ENCODE results near the gene PDE4C. TPM values are rescaled to one million over a fixed set of nuclear protein-coding genes. Genes with fewer than 3 reads are reported as not detected.
"Not testable (repeated sequence)": the region's sequence is repeated elsewhere in the genome, so short reads cannot be mapped to it uniquely, and the experiment has no call there.

The PDE4C gene
- total RNA-seq, 2 donors from 2014 or later, result 0.27 to 1.6 TPM

DNA sequence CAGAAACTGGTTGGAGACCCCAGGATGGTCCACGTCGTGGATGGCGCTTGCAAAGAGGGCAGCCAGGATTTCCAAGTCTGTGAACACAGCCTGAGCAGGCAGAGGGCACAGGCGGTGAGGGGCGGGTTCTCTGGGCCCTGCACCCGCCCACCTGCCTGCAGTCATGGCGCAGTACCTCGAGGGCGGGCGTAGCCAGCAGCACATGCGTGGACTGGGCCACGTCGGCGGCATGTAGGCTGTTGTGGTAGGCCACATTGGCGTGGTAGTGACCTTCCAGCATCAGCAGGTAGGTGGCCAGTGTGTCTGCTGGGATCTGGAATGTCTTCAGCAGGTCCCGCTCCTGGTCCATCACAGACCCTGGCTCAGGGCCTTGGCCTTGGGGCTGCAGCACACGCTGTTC is 8.1 kb downstream of the PDE4C start:
- WGBS, result 86% methylated on average over 17 of the region's 17 CpGs
- H3K9me3 ChIP-seq, result no peaks in the 10 kb centered on the region
- TF ChIP-seq POLR2AphosphoS5 (IDR thresholded peaks at IDR 0.05), result no peak
- TF ChIP-seq, protein P1, sequence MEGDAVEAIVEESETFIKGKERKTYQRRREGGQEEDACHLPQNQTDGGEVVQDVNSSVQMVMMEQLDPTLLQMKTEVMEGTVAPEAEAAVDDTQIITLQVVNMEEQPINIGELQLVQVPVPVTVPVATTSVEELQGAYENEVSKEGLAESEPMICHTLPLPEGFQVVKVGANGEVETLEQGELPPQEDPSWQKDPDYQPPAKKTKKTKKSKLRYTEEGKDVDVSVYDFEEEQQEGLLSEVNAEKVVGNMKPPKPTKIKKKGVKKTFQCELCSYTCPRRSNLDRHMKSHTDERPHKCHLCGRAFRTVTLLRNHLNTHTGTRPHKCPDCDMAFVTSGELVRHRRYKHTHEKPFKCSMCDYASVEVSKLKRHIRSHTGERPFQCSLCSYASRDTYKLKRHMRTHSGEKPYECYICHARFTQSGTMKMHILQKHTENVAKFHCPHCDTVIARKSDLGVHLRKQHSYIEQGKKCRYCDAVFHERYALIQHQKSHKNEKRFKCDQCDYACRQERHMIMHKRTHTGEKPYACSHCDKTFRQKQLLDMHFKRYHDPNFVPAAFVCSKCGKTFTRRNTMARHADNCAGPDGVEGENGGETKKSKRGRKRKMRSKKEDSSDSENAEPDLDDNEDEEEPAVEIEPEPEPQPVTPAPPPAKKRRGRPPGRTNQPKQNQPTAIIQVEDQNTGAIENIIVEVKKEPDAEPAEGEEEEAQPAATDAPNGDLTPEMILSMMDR (IDR thresholded peaks at IDR 0.05), result no peak
- no peak for TF ChIP-seq POLR2A (IDR thresholded peaks at IDR 0.05)
- no peak for DNase-seq (ENCODE audit: low spot score)
- no peaks in the 10 kb centered on the region for H3K36me3 ChIP-seq
- intact Hi-C loops (cut with DNase I), result no loop called here
- no peak overlapping the region for H3K27ac ChIP-seq
- no peaks in the 10 kb centered on the region for H3K4me1 ChIP-seq (replicated peaks)
- H3K4me3 ChIP-seq, result no peak overlapping the region
- H3K27me3 ChIP-seq (replicated peaks; ENCODE audit: insufficient read depth), result no peaks in the 10 kb centered on the region

DNA sequence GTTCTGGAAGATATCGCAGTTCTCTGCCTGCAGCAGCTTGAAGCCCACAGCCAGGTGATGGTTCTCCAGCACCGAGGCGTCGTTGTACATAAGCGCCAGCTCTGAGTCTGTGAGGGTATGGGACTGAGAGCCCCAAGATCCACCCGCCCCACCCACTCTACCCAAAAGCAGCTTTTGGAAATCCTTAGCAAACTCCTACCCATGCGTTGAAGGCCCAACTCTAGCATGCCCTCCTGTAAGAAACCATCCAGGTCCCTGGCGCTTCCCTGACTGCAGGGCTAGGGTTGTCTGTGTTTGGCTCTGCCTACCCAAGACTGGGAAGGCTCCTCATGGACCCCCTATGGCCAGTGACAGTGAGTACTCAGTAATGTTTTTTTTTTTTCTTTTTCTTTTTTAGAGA is 9.4 kb downstream of the PDE4C start:
- Histone ChIP-seq H3K4me3 (no peak overlapping the region), H3K27me3 (replicated peaks; ENCODE audit: insufficient read depth) (no peaks in the 10 kb centered on the region), H3K36me3 (no peaks in the 10 kb centered on the region), H3K27ac (no peak overlapping the region), H3K4me1 (replicated peaks) (no peaks in the 10 kb centered on the region), H3K9me3 (no peaks in the 10 kb centered on the region)
- TF ChIP-seq POLR2AphosphoS5 (IDR thresholded peaks at IDR 0.05) (no peak), POLR2A (IDR thresholded peaks at IDR 0.05) (no peak)
- TF ChIP-seq, protein P1 (IDR thresholded peaks at IDR 0.05), result no peak
- WGBS, result 93% methylated on average over 8 of the region's 8 CpGs
- DNase-seq (ENCODE audit: low spot score), result no peak
- intact Hi-C loops (cut with DNase I), result no loop called here

DNA sequence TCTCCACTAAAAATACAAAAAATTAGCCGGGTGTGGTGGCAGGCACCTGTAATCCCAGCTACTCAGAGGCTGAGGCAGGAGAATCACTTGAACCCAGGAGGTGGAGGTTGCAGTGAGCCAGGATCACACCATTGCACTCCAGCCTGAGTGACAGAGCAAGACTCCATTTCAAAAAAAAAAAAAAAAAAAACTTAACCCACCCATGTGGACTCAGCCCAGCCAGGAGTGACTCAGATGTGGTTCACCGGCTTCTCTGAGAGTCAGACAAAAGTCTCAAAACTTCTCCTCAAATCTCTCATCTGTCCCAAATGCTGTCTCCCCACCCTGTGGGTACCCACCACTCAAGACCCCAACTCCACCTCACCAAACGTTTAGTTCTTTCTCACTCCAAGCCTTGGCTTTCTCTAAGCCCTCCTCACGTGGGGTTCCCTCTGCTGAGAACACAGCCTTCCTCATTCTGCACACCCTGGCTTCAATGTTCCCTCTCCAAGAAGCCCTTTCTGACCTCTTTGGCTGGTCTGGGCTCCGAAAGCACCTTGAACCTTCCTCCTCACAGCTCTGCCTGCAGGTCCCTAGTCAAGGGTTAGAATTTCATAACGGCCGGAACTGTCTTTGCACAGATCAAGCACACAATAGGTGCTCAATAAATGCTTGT is 11.3 kb downstream of the PDE4C start:
- Histone ChIP-seq H3K4me3 (no peak overlapping the region), H3K27ac (no peak overlapping the region), H3K36me3 (no peaks in the 10 kb centered on the region), H3K4me1 (replicated peaks) (no peaks in the 10 kb centered on the region), H3K27me3 (replicated peaks; ENCODE audit: insufficient read depth) (no peaks in the 10 kb centered on the region), H3K9me3 (no peaks in the 10 kb centered on the region)
- 61% methylated on average over 7 of the region's 7 CpGs for WGBS
- TF ChIP-seq POLR2A (IDR thresholded peaks at IDR 0.05), result no peak
- TF ChIP-seq POLR2AphosphoS5 (IDR thresholded peaks at IDR 0.05), result no peak
- TF ChIP-seq, protein P1 (IDR thresholded peaks at IDR 0.05), result no peak
- intact Hi-C loops (cut with DNase I), result no loop called here
- no peak for DNase-seq (ENCODE audit: low spot score)

DNA sequence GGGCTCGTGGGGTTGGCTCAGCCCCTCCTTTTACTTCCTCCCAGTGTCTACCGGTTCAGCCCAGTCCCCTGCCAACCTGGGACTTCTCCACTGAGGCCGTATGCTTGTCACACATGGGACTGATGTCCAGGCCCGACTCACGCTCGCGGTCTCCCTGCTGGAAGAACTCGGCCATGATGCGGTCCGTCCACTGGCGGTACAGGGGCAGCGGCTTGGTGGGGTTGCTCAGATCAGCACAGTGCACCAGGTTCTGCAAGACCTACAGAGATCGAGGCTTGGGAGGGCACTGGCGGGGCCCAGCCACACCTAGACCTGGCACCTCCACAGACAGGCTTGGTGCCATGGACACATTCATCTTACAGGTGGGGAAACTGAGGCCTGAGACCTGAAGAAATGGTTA is 14.6 kb downstream of the PDE4C start:
- intact Hi-C loops (cut with DNase I), result no loop called here
- WGBS, result 76% methylated on average over 14 of the region's 14 CpGs
- Histone ChIP-seq H3K4me3 (no peak overlapping the region), H3K9me3 (no peaks in the 10 kb centered on the region), H3K4me1 (replicated peaks) (no peaks in the 10 kb centered on the region), H3K27ac (no peak overlapping the region), H3K27me3 (replicated peaks; ENCODE audit: insufficient read depth) (no peaks in the 10 kb centered on the region), H3K36me3 (no peaks in the 10 kb centered on the region)
- no peak for TF ChIP-seq POLR2A (IDR thresholded peaks at IDR 0.05)
- no peak for TF ChIP-seq POLR2AphosphoS5 (IDR thresholded peaks at IDR 0.05)
- TF ChIP-seq, protein P1 (IDR thresholded peaks at IDR 0.05), result no peak
- DNase-seq (ENCODE audit: low spot score), result no peak

DNA sequence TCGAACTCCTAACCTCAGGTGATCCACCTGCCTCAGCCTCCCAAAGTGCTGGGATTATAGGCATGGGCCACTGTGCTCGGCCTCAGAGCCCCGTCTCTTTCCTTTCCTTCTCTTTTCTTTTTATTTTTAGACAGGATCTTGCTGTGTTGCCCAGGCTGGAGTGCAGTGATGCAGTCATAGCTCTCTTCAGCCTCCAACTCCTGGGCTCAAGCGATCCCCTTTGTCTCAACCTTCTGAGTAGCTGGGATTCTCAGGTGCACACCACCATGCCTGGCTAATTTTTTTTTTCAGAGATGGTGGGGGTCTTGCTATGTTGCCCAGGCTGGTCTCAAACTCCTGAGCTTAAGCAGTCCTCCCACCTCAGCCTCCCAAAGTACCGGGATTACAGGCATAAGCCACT is 16.3 kb downstream of the PDE4C start:
- not testable (repeated sequence) for DNase-seq (ENCODE audit: low spot score); H3K9me3 ChIP-seq; H3K4me3 ChIP-seq; H3K36me3 ChIP-seq; H3K4me1 ChIP-seq (replicated peaks); H3K27ac ChIP-seq; H3K27me3 ChIP-seq (replicated peaks; ENCODE audit: insufficient read depth)
- WGBS, result 87% methylated on average over 5 of the region's 5 CpGs
- intact Hi-C loops (cut with DNase I), result loop anchor here (2.0 to 10.0 kb wide), 2 partner anchors 39 to 205 kb away; partner anchors contain the start of gene SSBP4

Measured in prostate gland (tissue), 2 donors.